ENCODE results near the gene SPNS2.

SPNS2 gene

GRCh38 chr17:4498461-4499397 lies at the start of gene SPNS2:
Gene SPNS2 (plus strand): TSS chr17:4498881. CDS start chr17:4499048, 167 bp downstream.
- Histone ChIP-seq H3K4me3 (ENCODE audit: low read depth in 1 of 2, low read length in 2 of 2) (peak within 1 kb of the TSS; percentile 77 to 78), H3K27me3 (ENCODE audit: control insufficient read depth in 1 of 2, insufficient read depth in 2 of 2, low read length in 2 of 2) (peaks cover 0 to 6% of the 10 kb centered on the region in 2 donors), H3K4me1 (ENCODE audit: control insufficient read depth in 1 of 2, insufficient read depth in 2 of 2, low read length in 2 of 2) (peaks cover 36 to 47% of the 10 kb centered on the region in 2 donors), H3K36me3 (ENCODE audit: control insufficient read depth in 1 of 2, insufficient read depth in 2 of 2, low read length in 2 of 2) (no peaks in the 10 kb centered on the region), H3K9ac (ENCODE audit: low read depth in 1 of 2, low read length in 2 of 2) (peak within 1 kb of the TSS; percentile 17 to 74), H3K27ac (ENCODE audit: low read depth, low read length) (peak within 1 kb of the TSS; percentile 20), H3K9me3 (ENCODE audit: control insufficient read depth in 1 of 2, low read length in 2 of 2) (no peaks in the 10 kb centered on the region)

- no peaks in the 10 kb centered on the region for H3K9me3 ChIP-seq (ENCODE audit: control insufficient read depth in 1 of 2, low read length in 2 of 2)
- no peak overlapping the region for H3K9ac ChIP-seq (ENCODE audit: low read depth in 1 of 2, low read length in 2 of 2)
- no peak overlapping the region for H3K4me3 ChIP-seq (ENCODE audit: low read depth in 1 of 2, low read length in 2 of 2)
- H3K27ac ChIP-seq (ENCODE audit: low read depth, low read length), result no peak overlapping the region
- H3K4me1 ChIP-seq (ENCODE audit: control insufficient read depth in 1 of 2, insufficient read depth in 2 of 2, low read length in 2 of 2), result peaks cover 15 to 19% of the 10 kb centered on the region in 2 donors
- no peaks in the 10 kb centered on the region for H3K27me3 ChIP-seq (ENCODE audit: control insufficient read depth in 1 of 2, insufficient read depth in 2 of 2, low read length in 2 of 2)
- no peaks in the 10 kb centered on the region for H3K36me3 ChIP-seq (ENCODE audit: control insufficient read depth in 1 of 2, insufficient read depth in 2 of 2, low read length in 2 of 2)
Measured at GRCh38 chr17:4449736-4450135, 48.9 kb upstream of the SPNS2 start.

GRCh38 chr17:4450710-4451316 lies 47.9 kb upstream of the SPNS2 start:
- H3K27me3 ChIP-seq (ENCODE audit: control insufficient read depth in 1 of 2, insufficient read depth in 2 of 2, low read length in 2 of 2), result no peaks in the 10 kb centered on the region
- no peaks in the 10 kb centered on the region for H3K36me3 ChIP-seq (ENCODE audit: control insufficient read depth in 1 of 2, insufficient read depth in 2 of 2, low read length in 2 of 2)
- no peak overlapping the region for H3K9ac ChIP-seq (ENCODE audit: low read depth in 1 of 2, low read length in 2 of 2)
- H3K4me3 ChIP-seq (ENCODE audit: low read depth in 1 of 2, low read length in 2 of 2), result no peak overlapping the region
- H3K4me1 ChIP-seq (ENCODE audit: control insufficient read depth in 1 of 2, insufficient read depth in 2 of 2, low read length in 2 of 2), result peaks cover 10 to 15% of the 10 kb centered on the region in 2 donors
- no peaks in the 10 kb centered on the region for H3K9me3 ChIP-seq (ENCODE audit: control insufficient read depth in 1 of 2, low read length in 2 of 2)
- H3K27ac ChIP-seq (ENCODE audit: low read depth, low read length), result no peak overlapping the region

- Histone ChIP-seq H3K9ac (ENCODE audit: low read depth in 1 of 2, low read length in 2 of 2) (no peak overlapping the region), H3K27me3 (ENCODE audit: control insufficient read depth in 1 of 2, insufficient read depth in 2 of 2, low read length in 2 of 2) (no peaks in the 10 kb centered on the region)
Measured at GRCh38 chr17:4453812-4454591, 44.7 kb upstream of the SPNS2 start.

GRCh38 chr17:4460661-4461060 lies 38.0 kb upstream of the SPNS2 start:
- H3K9me3 ChIP-seq (ENCODE audit: control insufficient read depth in 1 of 2, low read length in 2 of 2), result peaks cover 0 to 5% of the 10 kb centered on the region in 2 donors
- H3K27me3 ChIP-seq (ENCODE audit: control insufficient read depth in 1 of 2, insufficient read depth in 2 of 2, low read length in 2 of 2), result no peaks in the 10 kb centered on the region
- H3K4me1 ChIP-seq (ENCODE audit: control insufficient read depth in 1 of 2, insufficient read depth in 2 of 2, low read length in 2 of 2), result no peaks in the 10 kb centered on the region
- no peak overlapping the region for H3K4me3 ChIP-seq (ENCODE audit: low read depth in 1 of 2, low read length in 2 of 2)
- H3K9ac ChIP-seq (ENCODE audit: low read depth in 1 of 2, low read length in 2 of 2), result no peak overlapping the region
- H3K36me3 ChIP-seq (ENCODE audit: control insufficient read depth in 1 of 2, insufficient read depth in 2 of 2, low read length in 2 of 2), result no peaks in the 10 kb centered on the region
- H3K27ac ChIP-seq (ENCODE audit: low read depth, low read length), result no peak overlapping the region

More at GRCh38 chr17:4453812-4454591, 44.7 kb upstream of the SPNS2 start:
- peaks cover 10 to 15% of the 10 kb centered on the region in 2 donors for H3K4me1 ChIP-seq (ENCODE audit: control insufficient read depth in 1 of 2, insufficient read depth in 2 of 2, low read length in 2 of 2)
- H3K27ac ChIP-seq (ENCODE audit: low read depth, low read length), result no peak overlapping the region
- no peaks in the 10 kb centered on the region for H3K36me3 ChIP-seq (ENCODE audit: control insufficient read depth in 1 of 2, insufficient read depth in 2 of 2, low read length in 2 of 2)
- H3K4me3 ChIP-seq (ENCODE audit: low read depth in 1 of 2, low read length in 2 of 2), result no peak overlapping the region
- no peaks in the 10 kb centered on the region for H3K9me3 ChIP-seq (ENCODE audit: control insufficient read depth in 1 of 2, low read length in 2 of 2)

- Histone ChIP-seq H3K4me3 (ENCODE audit: low read depth in 1 of 2, low read length in 2 of 2) (no peak overlapping the region), H3K9me3 (ENCODE audit: control insufficient read depth in 1 of 2, low read length in 2 of 2) (peaks cover 0 to 5% of the 10 kb centered on the region in 2 donors), H3K27ac (ENCODE audit: low read depth, low read length) (no peak overlapping the region), H3K4me1 (ENCODE audit: control insufficient read depth in 1 of 2, insufficient read depth in 2 of 2, low read length in 2 of 2) (no peaks in the 10 kb centered on the region), H3K27me3 (ENCODE audit: control insufficient read depth in 1 of 2, insufficient read depth in 2 of 2, low read length in 2 of 2) (no peaks in the 10 kb centered on the region), H3K9ac (ENCODE audit: low read depth in 1 of 2, low read length in 2 of 2) (no peak overlapping the region), H3K36me3 (ENCODE audit: control insufficient read depth in 1 of 2, insufficient read depth in 2 of 2, low read length in 2 of 2) (no peaks in the 10 kb centered on the region)
Measured at GRCh38 chr17:4463818-4464476, 34.7 kb upstream of the SPNS2 start.

GRCh38 chr17:4465786-4466185 lies 32.9 kb upstream of the SPNS2 start:
- no peaks in the 10 kb centered on the region for H3K9me3 ChIP-seq (ENCODE audit: control insufficient read depth in 1 of 2, low read length in 2 of 2)
- no peak overlapping the region for H3K27ac ChIP-seq (ENCODE audit: low read depth, low read length)
- H3K36me3 ChIP-seq (ENCODE audit: control insufficient read depth in 1 of 2, insufficient read depth in 2 of 2, low read length in 2 of 2), result no peaks in the 10 kb centered on the region
- H3K4me1 ChIP-seq (ENCODE audit: control insufficient read depth in 1 of 2, insufficient read depth in 2 of 2, low read length in 2 of 2), result no peaks in the 10 kb centered on the region
- no peak overlapping the region for H3K4me3 ChIP-seq (ENCODE audit: low read depth in 1 of 2, low read length in 2 of 2)
- H3K9ac ChIP-seq (ENCODE audit: low read depth in 1 of 2, low read length in 2 of 2), result no peak overlapping the region
- H3K27me3 ChIP-seq (ENCODE audit: control insufficient read depth in 1 of 2, insufficient read depth in 2 of 2, low read length in 2 of 2), result no peaks in the 10 kb centered on the region

- H3K27ac ChIP-seq (ENCODE audit: low read depth, low read length), result no peak overlapping the region
- no peak overlapping the region for H3K9ac ChIP-seq (ENCODE audit: low read depth in 1 of 2, low read length in 2 of 2)
- H3K9me3 ChIP-seq (ENCODE audit: control insufficient read depth in 1 of 2, low read length in 2 of 2), result no peaks in the 10 kb centered on the region
- no peaks in the 10 kb centered on the region for H3K27me3 ChIP-seq (ENCODE audit: control insufficient read depth in 1 of 2, insufficient read depth in 2 of 2, low read length in 2 of 2)
- H3K4me1 ChIP-seq (ENCODE audit: control insufficient read depth in 1 of 2, insufficient read depth in 2 of 2, low read length in 2 of 2), result no peaks in the 10 kb centered on the region
- no peak overlapping the region for H3K4me3 ChIP-seq (ENCODE audit: low read depth in 1 of 2, low read length in 2 of 2)
- H3K36me3 ChIP-seq (ENCODE audit: control insufficient read depth in 1 of 2, insufficient read depth in 2 of 2, low read length in 2 of 2), result no peaks in the 10 kb centered on the region
Measured at GRCh38 chr17:4467287-4467686, 31.4 kb upstream of the SPNS2 start.

GRCh38 chr17:4469552-4469951 lies 29.1 kb upstream of the SPNS2 start:
- no peaks in the 10 kb centered on the region for H3K36me3 ChIP-seq (ENCODE audit: control insufficient read depth in 1 of 2, insufficient read depth in 2 of 2, low read length in 2 of 2)
- no peak overlapping the region for H3K27ac ChIP-seq (ENCODE audit: low read depth, low read length)
- no peak overlapping the region for H3K4me3 ChIP-seq (ENCODE audit: low read depth in 1 of 2, low read length in 2 of 2)
- H3K27me3 ChIP-seq (ENCODE audit: control insufficient read depth in 1 of 2, insufficient read depth in 2 of 2, low read length in 2 of 2), result no peaks in the 10 kb centered on the region
- H3K9ac ChIP-seq (ENCODE audit: low read depth in 1 of 2, low read length in 2 of 2), result no peak overlapping the region
- H3K4me1 ChIP-seq (ENCODE audit: control insufficient read depth in 1 of 2, insufficient read depth in 2 of 2, low read length in 2 of 2), result no peaks in the 10 kb centered on the region
- H3K9me3 ChIP-seq (ENCODE audit: control insufficient read depth in 1 of 2, low read length in 2 of 2), result no peaks in the 10 kb centered on the region

All from duodenal mucosa (tissue), 2 donors.